NCI-H2029 treated with DMSO at 0.1 percent for 48 hours (cell line): ENCODE measurements around the gene MNX1.

Experiments
- DNase-seq: peaks from one replicate; lab custom pipeline; 2025; lab: John Stamatoyannopoulos, UW

The MNX1 gene

GRCh38 chr7:157010588-157011332 is at the start of gene MNX1:
Gene MNX1 (minus strand): TSS chr7:157010663. CDS start chr7:157010350, 313 bp downstream.
- DNase-seq, result no peak

GRCh38 chr7:157059534-157059933 is 49.1 kb upstream of the MNX1 start:
- no peak for DNase-seq

GRCh38 chr7:157058701-157059100 is 48.2 kb upstream of the MNX1 start:
- DNase-seq, result no peak

- no peak for DNase-seq
These were observed 47.6 kb upstream of the MNX1 start for GRCh38 chr7:157058068-157058467.

- DNase-seq, result no peak
These were observed 46.8 kb upstream of the MNX1 start for GRCh38 chr7:157056957-157057902.

- no peak for DNase-seq
These were observed 45.8 kb upstream of the MNX1 start for GRCh38 chr7:157056246-157056645.

- DNase-seq, result no peak
These were observed 44.5 kb upstream of the MNX1 start for GRCh38 chr7:157054927-157055326.

GRCh38 chr7:157053118-157053517 is 42.7 kb upstream of the MNX1 start:
- no peak for DNase-seq

- no peak for DNase-seq
These were observed 36.7 kb upstream of the MNX1 start for GRCh38 chr7:157047148-157047547.

- no peak for DNase-seq
These were observed 36.2 kb upstream of the MNX1 start for GRCh38 chr7:157046681-157047080.

GRCh38 chr7:157044943-157045660 is 34.6 kb upstream of the MNX1 start:
- no peak for DNase-seq

GRCh38 chr7:157044147-157044687 is 33.8 kb upstream of the MNX1 start:
- no peak for DNase-seq

GRCh38 chr7:157043745-157044144 is 33.3 kb upstream of the MNX1 start:
- no peak for DNase-seq

- no peak for DNase-seq
These were observed 31.2 kb upstream of the MNX1 start for GRCh38 chr7:157041514-157042277.

- no peak for DNase-seq
These were observed 30.5 kb upstream of the MNX1 start for GRCh38 chr7:157041004-157041403.

GRCh38 chr7:157037635-157038034 is 27.2 kb upstream of the MNX1 start:
- no peak for DNase-seq

- no peak for DNase-seq
These were observed 26.6 kb upstream of the MNX1 start for GRCh38 chr7:157037028-157037427.

GRCh38 chr7:157035979-157036378 is 25.5 kb upstream of the MNX1 start:
- DNase-seq, result no peak

GRCh38 chr7:157035302-157035701 is 24.8 kb upstream of the MNX1 start:
- DNase-seq, result no peak

GRCh38 chr7:157033483-157034473 is 23.3 kb upstream of the MNX1 start:
- DNase-seq, result no peak
